A673 (cell line): ENCODE results near the gene SULT2B1.

ENCODE experiments used
- EZH2 ChIP-seq: fragments of 200-600 bp; sonication (generic); IDR thresholded peaks from 2 replicates; pipeline ENCODE4 v1.6.1; 2017; ENCODE audit warnings: borderline replicate concordance, low read depth, mild to moderate bottlenecking, mixed read lengths, antibody characterized with exemption, low read length; ENCODE audit not compliant: poor library complexity, severe bottlenecking
- TF ChIP-seq, protein P1 (sequence below): fragments of 300-800, 200-600 bp; sonication (generic); conservative IDR thresholded peaks from 2 replicates; pipeline ENCODE4 v1.5.1; 2017; ENCODE audit warnings: low read depth, mild to moderate bottlenecking, antibody characterized with exemption, low read length, moderate library complexity, mixed read lengths

- TF ChIP-seq, protein P1, sequence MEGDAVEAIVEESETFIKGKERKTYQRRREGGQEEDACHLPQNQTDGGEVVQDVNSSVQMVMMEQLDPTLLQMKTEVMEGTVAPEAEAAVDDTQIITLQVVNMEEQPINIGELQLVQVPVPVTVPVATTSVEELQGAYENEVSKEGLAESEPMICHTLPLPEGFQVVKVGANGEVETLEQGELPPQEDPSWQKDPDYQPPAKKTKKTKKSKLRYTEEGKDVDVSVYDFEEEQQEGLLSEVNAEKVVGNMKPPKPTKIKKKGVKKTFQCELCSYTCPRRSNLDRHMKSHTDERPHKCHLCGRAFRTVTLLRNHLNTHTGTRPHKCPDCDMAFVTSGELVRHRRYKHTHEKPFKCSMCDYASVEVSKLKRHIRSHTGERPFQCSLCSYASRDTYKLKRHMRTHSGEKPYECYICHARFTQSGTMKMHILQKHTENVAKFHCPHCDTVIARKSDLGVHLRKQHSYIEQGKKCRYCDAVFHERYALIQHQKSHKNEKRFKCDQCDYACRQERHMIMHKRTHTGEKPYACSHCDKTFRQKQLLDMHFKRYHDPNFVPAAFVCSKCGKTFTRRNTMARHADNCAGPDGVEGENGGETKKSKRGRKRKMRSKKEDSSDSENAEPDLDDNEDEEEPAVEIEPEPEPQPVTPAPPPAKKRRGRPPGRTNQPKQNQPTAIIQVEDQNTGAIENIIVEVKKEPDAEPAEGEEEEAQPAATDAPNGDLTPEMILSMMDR = no peak
- TF ChIP-seq EZH2 = no peak
These were observed 16.4 kb downstream of the SULT2B1 start for GRCh38 chr19:48568345-48568886.
